Activated naive CD8-positive, alpha-beta T cell treated with anti-CD3 and anti-CD28 coated beads, Interleukin-2, amount 10 ng/mL, durations not matched to agents 7 days and 5 days (primary cell): ENCODE measurements around the gene SPX. TPM values are rescaled to one million over a fixed set of nuclear protein-coding genes. Genes with fewer than 3 reads are reported as not detected.

Experiments
- ATAC-seq: fragments of 150-1000 bp; cut with Tn5 transposase; one replicate; pipeline ENCODE4 v1.10.0; 2021; ENCODE audit warnings: low read depth, moderate library complexity
- POLR2A ChIA-PET: fragments of 350-600 bp; sonication (Branson Sonifier 250); formaldehyde crosslinking; loops from one replicate; lab custom pipeline; 2021; ENCODE audit warnings: antibody characterized with exemption; lab: Charles Lee
- DNase-seq: peaks from one replicate; pipeline ENCODE4 v3.0.0; 2021
- H3K27ac Mint-ChIP-seq: one replicate; pipeline ENCODE4 v1.8.0; 2022; ENCODE audit warnings: mild to moderate bottlenecking, mixed read lengths
- H3K27me3 Mint-ChIP-seq: one replicate; pipeline ENCODE4 v1.8.0; 2022; ENCODE audit warnings: mild to moderate bottlenecking, moderate library complexity, mixed read lengths
- H3K36me3 Mint-ChIP-seq: one replicate; pipeline ENCODE4 v1.8.0; 2021; ENCODE audit warnings: mild to moderate bottlenecking, mixed read lengths
- H3K4me1 Mint-ChIP-seq: one replicate; pipeline ENCODE4 v1.8.0; 2021; ENCODE audit warnings: mixed read lengths
- H3K4me3 Mint-ChIP-seq: one replicate; pipeline ENCODE4 v1.8.0; 2022; ENCODE audit warnings: mild to moderate bottlenecking, moderate library complexity, mixed read lengths
- H3K9me3 Mint-ChIP-seq: one replicate; pipeline ENCODE4 v1.8.0; 2021; ENCODE audit warnings: mixed read lengths
- total RNA-seq, 2 experiments: library from RNA; stranded (reverse); gene quantifications; one replicate each; pipeline ENCODE4 v1.2.3, GENCODE V29; 2021

Gene SPX
- total RNA-seq, 2 experiments from 2014 or later: 0.11 to 0.23 TPM

- Mint-ChIP-seq H3K4me1 (no peaks in the 10 kb centered on the region), H3K27me3 (peaks cover 2% of the 10 kb centered on the region), H3K9me3 (no peaks in the 10 kb centered on the region), H3K36me3 (no peaks in the 10 kb centered on the region), H3K27ac (no peak overlapping the region), H3K4me3 (no peak overlapping the region)
- POLR2A ChIA-PET: no interaction called here
- DNase-seq (no peak), ATAC-seq (no peak)
Observed at GRCh38 chr12:21571046-21571445, 45.0 kb downstream of the SPX start.

- Mint-ChIP-seq H3K27me3 (peaks cover 2% of the 10 kb centered on the region), H3K36me3 (no peaks in the 10 kb centered on the region), H3K4me1 (no peaks in the 10 kb centered on the region), H3K9me3 (no peaks in the 10 kb centered on the region), H3K4me3 (no peak overlapping the region), H3K27ac (no peak overlapping the region)
- POLR2A ChIA-PET: no interaction called here
- ATAC-seq (no peak), DNase-seq (no peak)
Observed at GRCh38 chr12:21573733-21574358, 47.8 kb downstream of the SPX start.

GRCh38 chr12:21576431-21576830, 50.3 kb downstream of the SPX start:
- POLR2A ChIA-PET: no interaction called here
- Mint-ChIP-seq H3K4me3 (no peak overlapping the region), H3K36me3 (no peaks in the 10 kb centered on the region), H3K9me3 (no peaks in the 10 kb centered on the region), H3K27ac (no peak overlapping the region), H3K4me1 (no peaks in the 10 kb centered on the region), H3K27me3 (peaks cover under 1% of the 10 kb centered on the region)
- ATAC-seq: no peak
- no peak for DNase-seq

GRCh38 chr12:21577516-21577915, 51.4 kb downstream of the SPX start:
- H3K9me3 Mint-ChIP-seq: no peaks in the 10 kb centered on the region
- peaks cover 2% of the 10 kb centered on the region for H3K27me3 Mint-ChIP-seq
- ATAC-seq (no peak), DNase-seq (no peak)
- no peaks in the 10 kb centered on the region for H3K36me3 Mint-ChIP-seq
- no peaks in the 10 kb centered on the region for H3K4me1 Mint-ChIP-seq
- POLR2A ChIA-PET: no interaction called here
- no peak overlapping the region for H3K27ac Mint-ChIP-seq
- no peak overlapping the region for H3K4me3 Mint-ChIP-seq

GRCh38 chr12:21580748-21581516, 54.8 kb downstream of the SPX start:
- no peak overlapping the region for H3K27ac Mint-ChIP-seq
- H3K36me3 Mint-ChIP-seq: no peaks in the 10 kb centered on the region
- no peaks in the 10 kb centered on the region for H3K9me3 Mint-ChIP-seq
- DNase-seq (no peak), ATAC-seq (no peak)
- H3K4me1 Mint-ChIP-seq: no peaks in the 10 kb centered on the region
- H3K4me3 Mint-ChIP-seq: no peak overlapping the region
- POLR2A ChIA-PET: no interaction called here
- H3K27me3 Mint-ChIP-seq: peaks cover 2% of the 10 kb centered on the region

Other genes starting within 250 kb of the SPX start
- not detected for gene SLCO1A2, start 191.4 kb upstream of the SPX start, total RNA-seq
- not detected for gene IAPP, start 153.4 kb upstream of the SPX start, total RNA-seq
- gene PYROXD1, start 88.6 kb upstream of the SPX start, total RNA-seq: 10 to 100 TPM; 26.7 to 28.4 TPM
- gene RECQL, start 24.7 kb upstream of the SPX start, total RNA-seq: 10 to 100 TPM; 82.1 to 86.8 TPM
- 10 to 100 TPM; 33.2 to 38.1 TPM for gene GOLT1B, start 24.5 kb upstream of the SPX start, total RNA-seq
- gene GYS2, start 78.6 kb downstream of the SPX start, total RNA-seq: under 1 TPM; 0.14 to 0.17 TPM
- gene LDHB, start 131.5 kb downstream of the SPX start, total RNA-seq: 100 to 1,000 TPM; 911 to 954 TPM
- gene KCNJ8, start 248.4 kb downstream of the SPX start, total RNA-seq: not detected